CD4-positive, alpha-beta T cell (primary cell): ENCODE measurements around the gene FAM107B. TPM values are rescaled to one million over a fixed set of nuclear protein-coding genes. Genes with fewer than 3 reads are reported as not detected.

Experiments
- ATAC-seq: fragments of 200-7000 bp; cut with Tn5 transposase; one replicate; pipeline ENCODE4 v1.10.0; 2022; ENCODE audit warnings: mild to moderate bottlenecking; ENCODE audit not compliant: poor library complexity
- CTCF ChIA-PET: fragments of 350-600 bp; sonication (Branson Sonifier 250); formaldehyde crosslinking; loops from one replicate; lab custom pipeline; 2021; ENCODE audit warnings: antibody characterized with exemption, inconsistent platforms; lab: Charles Lee
- POLR2A ChIA-PET: fragments of 350-600 bp; sonication (Branson Sonifier 250); formaldehyde crosslinking; loops from one replicate; lab custom pipeline; 2021; ENCODE audit warnings: antibody characterized with exemption, inconsistent platforms; lab: Charles Lee
- DNase-seq, 14 experiments: peaks; one replicate each; pipeline ENCODE4 v3.0.0-alpha.2; 2013 to 2020; ENCODE audit warnings: mixed read lengths in 2 of 14
- H3K27ac ChIP-seq, 2 donors: one replicate each; pipeline versions ENCODE4 v1.5.1 to v1.7.0; 2013; ENCODE audit warnings: low read length in 2 of 2, low read depth in 1 of 2, mild to moderate bottlenecking in 1 of 2
- H3K27me3 ChIP-seq, 2 experiments: 1 replicate in 1 of 2; 2 replicates in 1 of 2; pipeline versions ENCODE4 v1.6.1 to v1.7.0; 2013; ENCODE audit warnings: low read length in 2 of 2, control low read depth in 1 of 2, mild to moderate bottlenecking in 1 of 2, moderate library complexity in 1 of 2; ENCODE audit not compliant: insufficient read depth in 2 of 2, control insufficient read depth in 1 of 2
- H3K36me3 ChIP-seq: one replicate; pipeline ENCODE4 v1.6.1; 2013; ENCODE audit warnings: low read length, control low read depth; ENCODE audit not compliant: insufficient read depth
- H3K4me1 ChIP-seq: one replicate; pipeline ENCODE4 v1.6.1; 2013; ENCODE audit warnings: low read length, control low read depth; ENCODE audit not compliant: insufficient read depth
- H3K4me3 ChIP-seq: one replicate; pipeline ENCODE4 v1.5.1; 2013; ENCODE audit warnings: mild to moderate bottlenecking, low read length, moderate library complexity
- H3K9me3 ChIP-seq, 2 experiments: 1 replicate in 1 of 2; 2 replicates in 1 of 2; pipeline versions ENCODE4 v1.6.1 to v1.7.0; 2013; ENCODE audit warnings: low read length in 2 of 2, mild to moderate bottlenecking in 2 of 2, control low read depth in 1 of 2, moderate library complexity in 1 of 2; ENCODE audit not compliant: control insufficient read depth in 1 of 2, insufficient read depth in 1 of 2
- H3K27ac Mint-ChIP-seq: one replicate; pipeline ENCODE4 v1.8.0; 2020; ENCODE audit warnings: mixed read lengths
- H3K27me3 Mint-ChIP-seq: one replicate; pipeline ENCODE4 v1.8.0; 2021; ENCODE audit warnings: mixed read lengths
- H3K36me3 Mint-ChIP-seq: one replicate; pipeline ENCODE4 v1.8.0; 2021; ENCODE audit warnings: low read depth, mixed read lengths
- H3K4me1 Mint-ChIP-seq: one replicate; pipeline ENCODE4 v1.8.0; 2021; ENCODE audit warnings: low read depth, mixed read lengths
- H3K4me3 Mint-ChIP-seq: one replicate; pipeline ENCODE4 v1.8.0; 2020; ENCODE audit warnings: mild to moderate bottlenecking, mixed read lengths
- H3K9me3 Mint-ChIP-seq: one replicate; pipeline ENCODE4 v1.8.0; 2020; ENCODE audit warnings: mixed read lengths
- CTCF ChIP-seq: fragments of 200-600 bp; IDR thresholded peaks from one replicate; pipeline ENCODE4 v1.8.0; 2022; ENCODE audit warnings: antibody characterized with exemption, mild to moderate bottlenecking
- intact Hi-C, 2 experiments: fragments of 100-400 bp; cut with DNase I in 1 of 2; cut with micrococcal nuclease in 1 of 2; formaldehyde crosslinking; loops; one replicate each; pipeline versions ENCODE4 v1.15.1 to v1.9.0; 2023 to 2025; cut with DNase I, micrococcal nuclease
- total RNA-seq, 174 experiments: library from RNA in 2 of 174; stranded (reverse) in 2 of 174; gene quantifications; one replicate each; pipeline ENCODE4 v1.2.3 and lab custom pipeline; 2021 to 2026

Gene FAM107B
- total RNA-seq, 2 experiments from 2014 or later, result 261 to 262 TPM

GRCh38 chr10:14652816-14653215 lies 121.9 kb downstream of the FAM107B start:
- Mint-ChIP-seq H3K27ac (peak overlapping the region; percentile 86), H3K4me3 (no peak overlapping the region), H3K36me3 (no peaks in the 10 kb centered on the region), H3K9me3 (no peaks in the 10 kb centered on the region), H3K27me3 (no peaks in the 10 kb centered on the region), H3K4me1 (peaks cover 79% of the 10 kb centered on the region)
- no peak for DNase-seq
- no peaks in the 10 kb centered on the region for H3K9me3 ChIP-seq
- intact Hi-C loops, result no loop called here
- TF ChIP-seq CTCF, result no peak
- POLR2A ChIA-PET, result interaction anchor here (0.7 kb wide), 1 partner anchor 100 kb away, joined by 3 read pairs; no protein-coding TSS in a partner anchor
- H3K4me1 ChIP-seq, result peaks cover 50% of the 10 kb centered on the region
- ATAC-seq, result no peak
- peak overlapping the region in 1 of 2 donors; percentile 59 for H3K27ac ChIP-seq
- CTCF ChIA-PET, result no interaction called here
- H3K4me3 ChIP-seq, result no peak overlapping the region
- no peaks in the 10 kb centered on the region for H3K36me3 ChIP-seq
- no peaks in the 10 kb centered on the region for H3K27me3 ChIP-seq

GRCh38 chr10:14652067-14652466 lies 122.6 kb downstream of the FAM107B start:
- ATAC-seq, result no peak
- Mint-ChIP-seq H3K36me3 (no peaks in the 10 kb centered on the region), H3K27ac (peak overlapping the region; percentile 72), H3K9me3 (no peaks in the 10 kb centered on the region), H3K4me1 (peaks cover 78% of the 10 kb centered on the region), H3K4me3 (no peak overlapping the region), H3K27me3 (no peaks in the 10 kb centered on the region)
- CTCF ChIA-PET, result no interaction called here
- H3K9me3 ChIP-seq, result no peaks in the 10 kb centered on the region
- H3K4me3 ChIP-seq, result no peak overlapping the region
- intact Hi-C loops, result no loop called here
- POLR2A ChIA-PET, result no interaction called here
- H3K27me3 ChIP-seq, result no peaks in the 10 kb centered on the region
- peaks cover 52% of the 10 kb centered on the region for H3K4me1 ChIP-seq
- H3K36me3 ChIP-seq, result no peaks in the 10 kb centered on the region
- no peak for DNase-seq
- no peak for TF ChIP-seq CTCF
- no peak overlapping the region for H3K27ac ChIP-seq

- no peak for DNase-seq
- ChIA-PET POLR2A (interaction anchor here (0.6 kb wide), 1 partner anchor 15 kb away, joined by 3 read pairs; no protein-coding TSS in a partner anchor), CTCF (interaction anchor here (0.6 kb wide), 1 partner anchor 23 kb away, joined by 3 read pairs; no protein-coding TSS in a partner anchor)
- Histone ChIP-seq H3K36me3 (no peaks in the 10 kb centered on the region), H3K9me3 (no peaks in the 10 kb centered on the region), H3K27ac (peak overlapping the region; percentile 91 to 95), H3K4me3 (no peak overlapping the region), H3K27me3 (no peaks in the 10 kb centered on the region), H3K4me1 (peaks cover 52% of the 10 kb centered on the region)
- H3K4me3 Mint-ChIP-seq, result peak overlapping the region; percentile 34
- H3K36me3 Mint-ChIP-seq, result no peaks in the 10 kb centered on the region
- no peaks in the 10 kb centered on the region for H3K27me3 Mint-ChIP-seq
- no peak for TF ChIP-seq CTCF
- no peak for ATAC-seq
- H3K27ac Mint-ChIP-seq, result peak overlapping the region; percentile 99
- H3K9me3 Mint-ChIP-seq, result no peaks in the 10 kb centered on the region
- peaks cover 81% of the 10 kb centered on the region for H3K4me1 Mint-ChIP-seq
- intact Hi-C loops, result loop anchor here (2.0 to 5.0 kb wide), 4 partner anchors 73 to 188 kb away; partner anchors contain the start of genes CDNF (in 1 of the 2), HSPA14 (in 1 of the 2) and MSANTD7 (in 1 of the 2)
Measured at GRCh38 chr10:14649739-14650138, 125.0 kb downstream of the FAM107B start.
